GM21360 (cell line): Measurements from ENCODE around the gene CCDC187.
"Not testable (repeated sequence)": the region's sequence is repeated elsewhere in the genome, so short reads cannot be mapped to it uniquely, and the experiment has no call there.

Source experiments
- ATAC-seq: cut with Tn5 transposase; IDR thresholded peaks from one replicate; pipeline ENCODE4 v1.9.1; 2021; ENCODE audit warnings: mild to moderate bottlenecking, moderate library complexity; ENCODE audit not compliant: unreplicated experiment

CCDC187 gene

DNA sequence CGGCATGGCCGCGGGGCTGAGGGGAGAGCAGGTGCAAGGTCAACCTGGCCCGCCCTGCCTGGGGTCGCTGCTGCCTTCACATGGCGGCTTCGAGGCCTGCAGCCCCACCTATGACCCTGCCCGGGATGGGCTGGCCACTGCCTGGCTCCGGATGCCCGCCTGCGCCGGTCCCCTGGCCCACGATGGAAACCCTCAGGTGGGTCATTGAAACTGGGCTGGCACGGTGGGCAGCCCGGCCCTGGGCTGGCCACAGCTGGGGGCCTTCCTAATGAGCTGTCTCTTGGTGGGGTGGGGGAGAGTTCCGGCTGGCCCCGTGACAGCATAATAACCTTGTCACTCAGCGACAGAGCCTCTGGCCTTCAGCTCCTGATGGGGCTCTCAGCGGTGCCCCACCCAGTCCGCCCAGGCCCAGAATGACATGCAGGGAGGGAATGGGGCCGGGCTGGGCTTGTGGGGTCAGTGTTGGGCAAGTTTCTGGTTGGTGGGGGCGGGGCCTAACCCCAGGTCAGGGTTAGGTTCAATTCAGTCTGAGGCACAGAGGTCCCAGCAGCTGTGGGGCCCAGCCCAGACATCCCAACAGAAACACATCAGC is at the start of gene CCDC187:
Gene CCDC187, minus strand, starts transcription at position 270 of the 592 bp plus-strand sequence. Its CDS starts 264 bp downstream, at position 6.
- ATAC-seq = no peak

DNA sequence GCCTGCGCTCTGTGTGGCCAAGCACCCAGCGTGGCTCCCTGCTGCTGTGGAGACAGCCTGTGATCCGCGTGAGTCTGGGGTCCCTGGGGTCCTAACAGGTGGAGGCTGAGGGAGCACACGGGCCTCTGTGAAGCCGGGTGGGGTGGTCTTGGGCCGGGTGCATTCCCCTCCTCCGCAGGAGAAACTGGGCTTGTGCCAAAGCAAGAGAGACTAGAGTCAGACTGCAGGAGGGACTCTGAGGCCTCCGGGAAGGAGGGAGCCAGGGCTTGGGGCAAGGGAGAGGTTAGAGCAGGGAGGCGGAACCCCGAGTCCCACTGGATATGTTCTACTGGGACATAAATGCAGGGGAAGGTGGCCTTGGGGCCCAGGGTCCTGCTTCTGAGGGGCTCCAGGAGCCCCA is 49.2 kb upstream of the CCDC187 start:
- ATAC-seq = no peak

DNA sequence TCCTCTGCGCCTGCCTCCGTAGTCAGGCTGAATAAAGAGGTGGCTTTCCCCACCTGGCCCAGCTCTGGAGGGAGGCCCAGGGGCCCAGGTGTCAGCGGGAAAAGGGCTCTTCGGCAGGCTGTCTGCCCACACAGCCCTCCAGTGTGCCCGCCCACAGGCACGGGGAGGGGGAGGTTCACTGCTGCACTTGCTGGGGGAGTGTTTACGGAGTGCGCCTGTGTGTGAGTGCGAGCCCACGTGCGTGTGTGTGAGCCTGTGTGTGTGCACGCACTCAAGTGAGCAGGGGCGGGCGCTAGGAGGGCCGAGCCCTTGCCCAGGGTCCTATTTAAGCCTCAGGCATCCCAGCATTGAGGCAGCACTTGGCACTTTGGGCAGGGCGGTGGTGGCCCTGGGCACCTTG is 48.8 kb upstream of the CCDC187 start:
- ATAC-seq = no peak

DNA sequence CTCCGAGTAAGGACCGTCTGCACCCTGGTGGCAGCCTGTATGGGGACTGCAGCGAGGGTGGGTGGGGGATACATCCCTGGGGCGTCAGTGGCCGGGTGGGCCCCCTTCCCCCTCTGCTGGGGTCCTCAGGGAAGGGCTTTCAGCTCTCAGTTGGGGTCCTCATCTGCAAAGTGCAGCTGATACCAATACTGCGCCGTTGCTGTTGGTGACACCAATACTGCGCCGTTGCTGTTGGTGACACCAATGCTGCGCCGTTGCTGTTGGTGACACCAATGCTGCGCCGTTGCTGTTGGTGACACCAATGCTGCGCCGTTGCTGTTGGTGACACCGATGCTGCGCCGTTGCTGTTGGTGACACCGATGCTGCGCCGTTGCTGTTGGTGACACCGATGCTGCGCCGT is 48.0 kb upstream of the CCDC187 start:
- ATAC-seq = not testable (repeated sequence)

DNA sequence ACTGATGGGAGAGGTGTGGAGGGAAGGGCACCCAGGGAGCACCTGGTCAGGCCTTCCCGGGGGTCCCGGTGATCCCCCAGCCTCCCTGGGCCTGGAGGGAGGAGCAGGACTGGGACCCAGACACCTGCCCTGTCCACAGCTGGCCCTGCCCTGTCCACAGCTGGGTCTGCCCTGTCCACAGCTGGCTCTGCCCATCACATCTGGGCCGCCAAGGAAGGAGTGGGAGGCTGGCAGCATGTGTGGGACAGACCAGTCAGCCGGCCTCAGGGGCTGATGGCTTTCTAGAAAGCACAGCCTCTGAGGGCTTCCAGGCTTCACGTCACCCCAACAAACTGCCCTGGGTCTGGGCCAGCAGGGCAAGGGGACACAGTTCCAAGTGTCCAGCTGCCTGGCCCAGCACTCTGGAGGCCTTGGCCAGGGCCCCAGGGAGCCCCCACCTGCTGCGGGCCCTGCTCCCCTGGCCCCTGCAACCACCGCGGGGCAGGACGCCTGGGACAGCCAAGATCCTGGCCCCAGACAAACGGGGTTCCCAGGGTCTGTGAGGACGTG is 47.4 kb upstream of the CCDC187 start:
- no peak for ATAC-seq

DNA sequence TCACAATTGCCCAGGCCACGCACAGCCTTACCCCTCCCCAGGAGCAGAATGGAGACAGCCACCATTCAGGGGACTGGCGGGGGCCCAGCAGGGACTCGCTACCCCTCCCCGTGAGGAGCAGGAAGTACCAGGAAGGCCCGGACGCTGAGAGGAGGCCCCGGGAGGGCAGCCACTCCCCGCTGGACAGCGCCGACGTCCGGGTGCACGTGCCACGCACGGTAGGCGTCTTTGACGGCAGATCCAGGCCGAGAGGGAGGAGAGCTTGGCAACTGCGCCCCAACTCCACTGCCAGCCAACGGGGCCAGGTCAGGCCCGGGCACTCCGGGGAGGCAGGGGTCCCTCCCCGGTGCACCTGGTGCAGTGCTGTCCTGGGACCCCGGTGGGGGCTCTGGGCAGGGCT is 45.7 kb upstream of the CCDC187 start:
- ATAC-seq = no peak

DNA sequence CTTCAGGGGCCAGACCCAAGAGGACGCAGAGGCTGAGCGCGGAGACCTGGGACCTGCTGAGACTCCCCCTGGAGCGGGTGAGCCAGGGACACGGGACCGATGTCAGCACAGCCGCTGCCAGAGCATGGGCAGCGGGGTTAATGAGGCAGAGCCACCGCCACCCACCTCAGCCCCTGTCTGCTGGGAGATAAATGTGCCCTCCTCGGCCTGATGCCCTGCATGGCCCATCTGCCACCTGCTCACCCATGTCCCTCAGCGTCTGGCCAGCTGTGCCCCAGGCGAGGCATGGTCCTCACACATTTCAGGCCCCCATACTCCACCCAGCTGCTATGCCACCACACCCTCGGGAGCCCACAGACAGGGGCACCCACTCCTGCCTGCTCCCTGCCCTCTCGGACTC is 44.8 kb upstream of the CCDC187 start:
- ATAC-seq = no peak

DNA sequence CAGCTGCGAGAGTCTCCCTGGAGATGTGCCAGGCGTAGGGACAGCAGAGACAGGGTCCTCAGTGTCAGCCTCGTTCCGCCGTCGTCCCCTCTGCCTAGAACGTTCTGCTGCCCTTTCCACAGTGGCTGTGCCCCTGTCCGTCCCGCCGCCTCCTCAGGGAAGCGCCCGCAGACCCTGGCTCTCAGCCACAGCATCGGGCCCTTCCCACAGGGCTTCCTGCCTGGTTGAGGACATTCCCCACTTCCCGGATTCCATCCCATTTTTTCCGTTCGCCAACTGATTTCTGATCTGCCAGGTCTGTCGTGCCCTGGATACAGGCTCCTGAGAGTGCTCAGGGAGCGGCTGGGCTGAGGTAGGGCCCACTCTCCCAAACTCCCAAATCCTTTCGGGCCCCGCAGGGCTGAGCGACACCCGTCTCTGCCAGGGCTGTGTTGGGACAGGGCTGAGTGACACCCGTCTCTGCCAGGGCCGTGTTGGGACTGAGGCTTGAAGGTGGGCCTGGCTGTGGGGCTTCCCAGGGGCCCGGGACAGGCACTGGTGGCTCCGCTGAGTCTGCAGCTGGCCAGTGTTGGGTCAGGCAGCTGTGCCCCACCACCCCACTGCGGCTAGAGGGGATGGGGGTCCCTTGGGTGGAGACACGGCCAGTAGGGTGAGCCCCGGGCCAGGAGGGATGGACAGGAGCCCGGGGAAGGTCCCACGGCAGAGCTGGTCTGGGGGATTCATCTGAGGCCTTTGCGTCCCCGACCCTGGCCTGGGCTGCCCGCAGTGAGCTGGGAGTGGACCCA is 43.8 kb upstream of the CCDC187 start:
- ATAC-seq = no peak

DNA sequence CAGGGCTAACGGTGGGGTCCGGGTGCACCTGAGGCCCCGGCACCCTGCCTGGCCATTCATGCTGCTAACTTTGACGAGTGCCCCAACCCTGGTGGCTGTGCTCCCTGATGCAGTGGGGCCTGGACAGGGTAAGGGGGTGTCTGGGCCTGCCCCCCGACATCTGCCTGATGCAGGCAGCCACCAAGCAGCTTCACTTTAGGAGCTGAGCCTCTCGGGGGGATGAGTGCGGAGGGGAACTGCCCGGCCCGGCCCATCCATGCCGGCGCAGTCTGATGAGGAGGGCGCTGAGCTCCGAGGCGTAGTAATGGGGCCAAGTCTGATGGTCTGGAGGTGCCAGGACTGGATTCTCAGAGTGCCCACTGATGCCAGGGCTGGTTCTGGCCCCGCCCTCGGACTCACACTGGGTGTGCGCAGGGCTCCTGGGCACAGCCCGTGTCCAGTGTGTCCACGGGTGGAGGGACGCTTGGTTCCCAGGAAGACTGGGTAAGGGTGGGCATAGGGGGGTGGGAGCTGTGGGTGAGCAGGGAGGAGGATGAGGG is 43.1 kb upstream of the CCDC187 start:
- no peak for ATAC-seq

DNA sequence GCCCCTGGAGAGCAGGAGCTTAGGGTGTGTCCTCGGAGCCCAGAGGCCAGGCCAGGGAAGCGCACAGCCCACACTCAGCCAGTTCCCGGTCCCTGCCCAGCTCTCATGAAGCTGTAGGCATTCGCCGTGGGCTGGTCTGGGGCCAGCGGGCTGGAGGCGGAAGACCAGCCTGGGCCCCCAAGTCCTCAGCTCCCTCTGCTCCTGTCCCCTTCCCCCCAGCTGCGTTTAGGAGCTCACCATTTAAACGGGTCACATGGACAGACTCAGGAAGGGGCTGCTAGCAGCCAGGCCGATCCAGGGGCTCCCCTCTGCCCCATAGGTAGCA is 42.2 kb upstream of the CCDC187 start:
- ATAC-seq = no peak

DNA sequence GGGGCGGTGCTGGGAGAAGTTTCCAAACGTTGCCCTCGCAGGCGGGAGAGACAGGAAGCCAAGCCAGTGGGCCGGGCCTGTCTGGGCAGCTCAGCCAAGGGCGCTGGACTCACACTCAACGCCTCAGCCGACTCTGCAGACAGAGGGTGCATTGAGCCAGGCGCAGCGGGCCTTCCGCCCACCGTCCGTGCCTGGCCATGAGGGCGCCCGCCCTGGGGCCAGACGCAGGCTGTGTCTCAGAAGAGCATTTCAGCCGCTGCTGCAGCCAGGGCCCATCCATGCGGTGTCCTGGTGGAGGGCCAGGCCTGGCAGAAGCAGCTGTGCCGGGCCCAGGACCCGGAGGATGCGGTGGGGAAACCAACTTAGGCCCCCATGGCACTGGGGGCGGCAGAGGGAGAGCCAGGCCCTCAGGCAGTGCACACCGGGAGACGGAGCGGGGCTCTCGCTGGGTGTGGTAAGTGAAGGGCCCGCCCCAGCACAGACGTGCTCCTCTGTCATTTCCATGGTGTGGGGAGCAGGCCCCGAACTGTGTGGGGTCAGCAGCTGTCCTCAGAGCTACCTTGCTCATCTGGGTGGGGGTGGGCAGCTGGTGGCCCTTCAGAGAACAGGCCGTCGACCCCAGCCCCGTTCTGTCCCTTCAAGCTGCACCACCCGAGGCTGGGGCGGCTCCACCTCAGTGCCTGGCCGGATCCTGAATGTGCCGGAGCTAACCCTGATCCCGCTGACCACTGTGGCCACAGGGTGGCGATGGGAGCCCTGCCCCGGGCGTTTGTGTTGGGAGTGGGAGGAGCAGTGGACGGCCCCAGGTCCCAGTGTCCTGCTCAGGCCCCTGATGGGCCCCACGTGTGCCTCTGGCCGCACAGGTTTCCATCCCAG is 41.6 kb upstream of the CCDC187 start:
- no peak for ATAC-seq

DNA sequence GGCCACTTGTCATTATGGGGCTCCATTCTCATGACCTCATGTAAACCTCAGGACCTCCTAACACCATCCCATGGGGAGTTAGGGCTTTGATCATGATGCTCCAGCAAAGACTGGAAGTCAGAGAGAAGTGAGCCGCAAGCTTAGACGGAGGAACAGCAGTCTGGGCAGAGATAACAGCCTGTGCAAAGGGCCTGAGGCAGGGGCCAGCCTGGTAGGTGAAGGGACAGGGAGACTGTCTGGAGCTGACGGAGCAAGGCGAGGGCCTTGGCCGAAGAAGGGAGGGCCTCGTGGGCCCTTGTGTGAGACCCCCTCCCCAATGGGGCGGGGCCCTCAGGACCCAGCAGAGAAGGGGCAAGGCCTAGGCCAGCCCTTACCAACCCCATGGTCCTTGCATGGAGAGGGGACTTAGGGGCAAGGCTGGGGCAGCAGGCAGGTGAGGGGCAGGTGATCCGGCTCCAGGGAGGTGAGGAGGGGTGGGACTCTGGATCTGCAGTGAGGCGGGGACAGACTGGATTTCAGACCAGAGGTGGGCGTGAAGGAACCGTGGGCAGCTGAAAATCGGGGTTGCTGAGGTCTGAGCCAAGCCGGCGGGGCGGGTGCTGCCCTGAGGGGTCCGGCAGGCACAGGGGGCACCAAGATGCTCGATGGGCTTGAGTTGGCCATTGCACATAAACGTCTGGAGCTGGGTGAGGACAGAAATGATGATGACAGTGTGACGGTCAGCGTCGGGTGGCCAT is 40.8 kb upstream of the CCDC187 start:
- no peak for ATAC-seq

DNA sequence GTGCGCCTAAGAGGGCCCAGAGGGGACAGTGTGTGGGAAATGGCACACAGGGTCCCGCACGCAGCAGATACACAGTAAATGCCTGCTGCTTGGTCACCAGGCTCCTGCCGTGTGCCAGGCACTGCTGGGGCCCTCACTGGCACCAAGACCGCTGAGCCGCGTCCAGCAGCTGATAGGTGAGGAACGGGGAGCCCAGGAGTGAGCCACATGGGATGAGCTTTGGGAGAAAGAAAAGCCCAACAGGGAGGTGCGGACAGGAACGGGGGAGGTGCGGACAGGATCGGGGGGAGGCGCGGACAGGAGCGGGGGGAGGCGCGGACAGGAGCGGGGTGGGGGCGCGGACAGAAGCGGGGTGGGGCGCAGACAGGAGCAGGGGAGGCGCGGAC is 40.0 kb upstream of the CCDC187 start:
- ATAC-seq = no peak

DNA sequence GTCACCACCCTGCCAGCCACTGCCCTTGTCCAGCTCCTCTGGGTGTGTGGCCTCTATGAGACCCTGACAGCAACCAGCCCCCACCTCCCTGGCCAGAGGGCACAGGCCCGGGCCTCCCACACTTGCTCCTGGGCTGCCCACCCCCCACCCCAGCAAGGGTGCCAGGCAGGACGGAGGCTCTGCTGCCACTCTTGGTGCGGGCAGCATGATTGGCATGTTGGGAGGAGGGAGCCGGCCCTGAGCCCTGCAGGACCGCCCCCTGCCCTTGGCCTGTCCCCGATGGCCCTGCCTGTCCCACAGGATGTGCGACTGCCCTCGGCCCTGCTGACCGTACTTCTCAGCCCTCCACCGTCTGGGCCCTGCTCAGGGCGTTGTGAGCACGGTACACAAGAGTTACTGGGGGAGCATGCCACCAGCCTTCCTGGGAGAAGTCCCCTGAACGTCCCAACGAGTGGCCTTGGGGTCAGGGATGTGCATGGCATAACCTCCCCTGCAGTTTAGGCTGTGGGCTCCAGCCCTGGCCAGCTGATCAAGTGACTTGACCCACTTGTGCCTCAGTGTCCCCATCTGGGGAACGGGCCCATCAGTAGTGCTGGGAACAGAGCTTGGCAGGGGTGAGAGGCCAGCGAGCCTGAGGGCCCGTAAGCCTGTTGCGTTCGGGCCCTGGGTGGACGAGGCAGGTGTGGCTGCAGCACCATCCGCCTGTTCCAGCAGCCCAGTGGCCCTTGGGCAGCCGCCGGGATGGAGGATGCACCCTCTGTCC is 39.4 kb upstream of the CCDC187 start:
- ATAC-seq = no peak

DNA sequence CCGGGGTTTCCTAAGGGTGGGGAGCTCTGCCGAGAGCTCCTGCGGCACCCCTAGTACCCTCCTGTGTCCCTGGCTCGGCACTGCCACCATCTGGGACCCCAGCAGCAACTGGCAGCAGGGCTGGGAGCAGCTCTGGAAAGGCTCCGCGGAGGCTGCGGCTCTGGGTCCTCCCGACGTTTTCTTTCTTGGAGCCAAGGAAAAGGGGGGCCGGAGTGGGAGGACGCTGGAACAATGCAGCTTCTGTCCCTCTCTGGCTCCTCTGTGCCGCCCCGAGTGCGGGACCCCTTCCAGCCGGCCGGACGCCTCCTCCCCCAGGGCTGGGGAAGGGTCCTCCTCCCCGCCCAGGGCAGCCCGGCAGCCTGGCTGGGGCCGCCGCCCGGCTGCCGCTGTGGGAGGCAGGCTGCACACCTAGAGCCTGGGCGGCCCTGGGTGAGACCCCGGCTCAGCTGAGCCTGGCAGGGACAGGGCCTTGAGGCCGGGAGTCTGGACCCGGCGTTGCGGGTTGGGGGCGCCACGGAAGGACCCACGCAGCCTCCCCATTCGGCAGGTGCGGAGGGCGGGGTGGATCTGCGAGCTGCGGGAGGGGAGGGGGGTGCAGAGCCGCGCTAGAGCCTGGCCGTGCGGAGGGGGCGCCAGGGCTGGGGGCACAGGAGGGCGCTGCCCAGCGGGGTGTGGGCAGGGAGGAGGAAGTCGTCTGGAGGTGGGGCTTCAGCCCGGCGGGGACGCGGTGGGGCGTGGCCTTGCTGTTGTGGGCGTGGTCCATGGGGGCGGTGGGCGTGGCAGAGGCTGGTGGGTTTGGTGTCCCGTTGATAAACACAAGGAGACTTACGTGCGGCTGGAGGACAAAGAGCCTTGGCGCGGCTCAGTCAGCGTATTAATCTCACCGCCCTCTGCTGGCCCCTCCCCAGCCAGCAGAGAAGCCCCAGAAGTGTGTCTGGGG is 38.6 kb upstream of the CCDC187 start:
- no peak for ATAC-seq

DNA sequence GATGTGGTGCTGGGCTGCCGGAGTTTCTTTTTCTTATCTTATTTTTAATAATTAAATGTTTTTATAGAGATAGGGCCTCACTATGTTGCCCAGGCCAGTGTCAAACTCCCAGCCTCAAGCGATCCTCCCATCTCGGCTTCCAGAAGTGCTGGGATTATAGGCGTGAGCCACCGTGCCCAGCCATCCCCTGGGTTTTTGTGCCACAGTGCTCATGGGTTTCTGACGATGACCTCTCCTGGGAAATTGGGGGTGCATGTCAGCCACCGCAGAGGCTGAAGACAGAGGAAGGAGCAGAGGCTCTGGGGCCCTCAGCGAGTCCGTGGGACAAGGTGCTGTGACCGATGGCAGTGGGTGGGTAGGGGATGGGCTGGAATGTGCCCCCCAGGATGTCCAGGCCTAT is 37.9 kb upstream of the CCDC187 start:
- no peak for ATAC-seq

DNA sequence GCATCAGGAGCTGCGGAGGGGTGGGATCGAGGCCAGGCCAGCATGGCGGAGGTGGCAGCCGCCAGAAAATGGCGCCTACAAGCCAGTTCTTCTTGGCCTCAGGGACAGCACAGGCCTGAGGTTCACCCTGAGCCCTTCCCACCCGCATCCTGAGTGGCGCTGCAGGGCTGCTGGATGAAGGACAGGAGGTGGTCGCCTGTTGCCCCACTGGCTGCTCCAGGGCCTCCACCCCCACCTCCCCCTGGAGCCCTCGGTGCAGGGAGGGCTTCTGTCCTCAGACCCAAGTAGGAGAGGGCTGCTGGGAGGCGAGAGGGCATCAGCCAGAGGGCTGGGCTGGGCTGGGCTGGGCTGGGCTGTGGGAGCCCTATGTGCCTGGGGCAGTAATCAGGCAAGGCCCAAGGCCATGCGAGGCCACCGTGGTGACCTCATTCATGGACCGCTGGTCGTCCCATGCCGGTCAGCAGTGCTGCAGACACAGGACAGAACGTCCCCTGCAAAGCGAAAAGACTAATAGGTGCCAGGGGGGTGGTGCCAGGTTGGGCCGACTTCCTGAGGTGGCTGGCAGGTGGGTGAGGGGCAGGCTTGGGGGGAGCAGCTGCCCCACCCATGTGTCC is 37.3 kb upstream of the CCDC187 start:
- no peak for ATAC-seq

DNA sequence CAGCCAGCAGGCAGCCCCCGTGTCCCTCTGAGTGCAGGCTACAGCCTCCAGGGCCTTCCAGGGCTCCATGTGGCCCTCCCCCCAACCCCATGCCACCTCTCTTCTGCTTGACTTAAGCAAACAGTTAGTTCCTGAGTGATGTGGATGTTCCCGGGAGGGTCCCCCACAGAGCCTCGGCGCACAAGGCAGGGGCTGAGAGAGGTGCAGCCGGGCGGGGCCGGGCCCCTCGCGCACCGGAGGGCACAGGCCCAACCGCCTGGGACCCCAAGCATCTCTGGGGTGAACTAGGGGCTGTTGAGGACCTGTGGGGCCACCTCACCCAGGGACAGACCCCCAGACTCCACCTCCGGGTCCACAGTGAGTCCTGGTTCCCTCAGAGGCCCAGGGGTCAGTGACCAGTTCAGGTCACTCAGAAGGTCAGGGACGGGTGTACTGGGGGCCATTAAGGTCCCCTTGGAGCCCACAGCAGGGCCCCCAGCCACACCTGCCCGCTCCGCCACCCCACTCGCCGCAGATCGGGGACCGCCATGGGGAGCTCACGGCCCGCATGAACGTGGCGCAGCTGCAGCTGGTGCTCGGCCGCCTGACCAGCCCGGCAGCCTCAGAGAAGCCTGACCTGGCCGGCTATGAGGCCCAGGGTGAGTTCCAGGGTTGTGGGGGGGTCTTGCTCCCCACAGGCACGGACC is 36.6 kb upstream of the CCDC187 start:
- ATAC-seq = no peak
